Stimulated activated CD4-positive, alpha-beta T cell treated with anti-CD3 and anti-CD28 coated beads, Interleukin-1b, Interleukin-23, amount 100 ng/mL, for 24 hours (primary cell): ENCODE results near the gene LYL1.
A peak's percentile ranks its signal among the peaks of the same experiment; 100 is the strongest.

Experiments
- DNase-seq, 4 experiments: peaks; one replicate each; pipeline ENCODE4 v3.0.0-alpha.2; 2020; ENCODE audit warnings: low read depth in 4 of 4, low spot score in 1 of 4

Gene LYL1

GRCh38 chr19:13109361-13110098 is 6.9 kb upstream of the LYL1 start:
- DNase-seq: no peak

DNA sequence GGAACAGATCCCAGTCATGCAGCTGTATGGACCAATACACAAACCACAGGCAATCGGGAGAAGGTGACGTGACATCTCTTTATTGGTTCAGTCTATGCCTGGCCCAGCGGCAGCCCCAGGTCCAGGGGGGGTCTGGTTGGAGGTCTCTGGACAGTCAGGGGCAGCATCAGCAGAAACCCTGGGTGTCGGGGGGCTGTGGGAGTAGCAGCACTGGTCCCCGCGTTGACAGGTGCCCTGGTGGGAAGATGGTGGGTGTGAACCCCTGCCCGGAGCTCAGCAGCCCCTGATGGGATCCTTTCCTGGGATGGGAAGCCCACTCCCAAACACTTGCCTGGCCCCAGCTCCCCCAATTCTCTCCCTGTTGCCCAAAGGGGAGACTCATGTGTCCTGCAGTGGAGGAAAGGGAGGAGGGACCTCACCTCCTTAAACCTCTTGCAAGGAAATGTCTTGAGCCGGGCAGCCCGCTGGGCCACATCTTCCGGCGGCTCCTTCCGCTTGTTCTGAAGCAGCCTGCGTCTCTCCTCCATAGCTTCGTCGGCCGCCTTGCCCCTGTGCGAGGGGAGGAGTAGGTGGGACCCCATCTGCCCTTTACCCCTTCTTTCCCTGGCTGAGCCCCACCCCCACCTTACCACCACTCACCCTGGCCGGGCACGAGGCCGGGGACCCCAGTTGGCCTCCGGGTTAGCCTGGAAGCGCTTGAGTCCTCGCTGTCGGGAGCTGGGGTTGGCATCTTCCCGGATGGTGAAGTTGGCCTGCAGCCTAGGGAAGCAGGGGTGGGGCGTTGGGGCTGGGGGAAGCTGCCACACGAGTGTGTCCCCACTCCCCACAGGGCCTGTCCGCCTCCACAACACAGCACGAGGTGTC is 2.4 kb upstream of the LYL1 start:
- no peak for DNase-seq

DNA sequence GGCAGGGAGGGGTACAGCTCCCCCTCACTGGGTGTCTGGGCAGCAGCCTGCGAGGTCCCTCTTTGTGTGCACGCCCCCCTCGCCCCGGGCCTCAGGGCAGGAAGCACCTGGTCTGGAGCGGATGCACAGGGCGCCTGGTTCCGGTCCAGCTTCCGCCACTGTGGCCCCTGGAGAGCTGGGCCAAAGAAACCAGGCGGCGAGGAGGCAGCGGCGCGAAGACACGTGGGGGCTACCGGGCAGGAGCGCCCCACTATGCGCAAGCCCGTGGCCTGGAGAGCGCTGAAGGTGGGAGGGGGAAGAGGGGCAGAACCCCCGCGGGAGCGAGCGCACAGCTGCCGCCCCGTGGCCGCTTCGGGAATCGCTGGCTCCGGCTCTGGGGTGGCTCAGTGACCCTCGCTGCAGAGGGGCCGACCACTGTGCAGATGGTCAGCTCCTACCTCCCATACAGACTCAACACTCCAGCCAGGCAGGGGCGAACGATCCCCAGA is 1.7 kb upstream of the LYL1 start:
- peak in 2 of 4 experiments; percentile 50 to 60 for DNase-seq

- DNase-seq: no peak
These were observed 1.1 kb upstream of the LYL1 start for GRCh38 chr19:13103581-13104359.

GRCh38 chr19:13102416-13102665 is 317 bp downstream of the LYL1 start:
- no peak for DNase-seq

GRCh38 chr19:13101590-13102415 is 855 bp downstream of the LYL1 start:
- DNase-seq: no peak

DNA sequence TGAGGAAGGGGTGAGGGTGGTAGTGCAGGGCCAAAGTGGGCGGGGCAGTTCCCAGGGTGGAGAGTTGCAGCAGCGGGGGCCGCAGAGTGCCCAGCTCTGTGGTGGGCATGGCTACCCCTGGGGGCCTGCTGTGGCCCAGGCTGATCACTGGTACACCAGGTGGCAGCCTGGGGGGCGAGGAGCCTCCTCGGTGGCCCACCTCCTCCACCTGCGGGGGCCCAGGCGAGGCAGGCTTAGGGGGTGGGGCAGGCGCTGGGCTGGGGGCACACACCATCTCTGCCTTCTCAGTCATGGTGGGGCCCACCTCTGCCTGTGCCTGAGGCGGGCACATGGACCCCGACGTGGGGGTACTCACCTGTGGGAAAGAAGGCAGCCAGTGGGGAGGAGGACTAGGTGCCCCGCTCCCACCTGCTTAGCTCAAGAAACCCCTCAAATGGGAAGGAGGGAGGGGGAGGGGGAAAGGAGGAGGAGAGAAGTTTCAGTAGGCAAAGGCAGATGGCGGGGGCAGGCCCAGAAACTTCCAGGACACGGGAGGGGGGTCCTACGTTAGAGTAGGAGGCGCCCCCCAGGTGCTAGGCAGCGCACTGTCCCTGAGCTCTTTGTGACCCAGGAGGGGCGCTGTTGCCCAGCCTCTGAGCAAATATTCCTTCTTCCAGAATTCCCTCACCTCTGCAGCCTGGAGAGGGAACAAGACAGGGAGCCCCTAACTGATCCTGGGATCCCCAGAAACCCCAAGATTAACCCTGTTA is 1.6 kb downstream of the LYL1 start:
- no peak for DNase-seq

DNA sequence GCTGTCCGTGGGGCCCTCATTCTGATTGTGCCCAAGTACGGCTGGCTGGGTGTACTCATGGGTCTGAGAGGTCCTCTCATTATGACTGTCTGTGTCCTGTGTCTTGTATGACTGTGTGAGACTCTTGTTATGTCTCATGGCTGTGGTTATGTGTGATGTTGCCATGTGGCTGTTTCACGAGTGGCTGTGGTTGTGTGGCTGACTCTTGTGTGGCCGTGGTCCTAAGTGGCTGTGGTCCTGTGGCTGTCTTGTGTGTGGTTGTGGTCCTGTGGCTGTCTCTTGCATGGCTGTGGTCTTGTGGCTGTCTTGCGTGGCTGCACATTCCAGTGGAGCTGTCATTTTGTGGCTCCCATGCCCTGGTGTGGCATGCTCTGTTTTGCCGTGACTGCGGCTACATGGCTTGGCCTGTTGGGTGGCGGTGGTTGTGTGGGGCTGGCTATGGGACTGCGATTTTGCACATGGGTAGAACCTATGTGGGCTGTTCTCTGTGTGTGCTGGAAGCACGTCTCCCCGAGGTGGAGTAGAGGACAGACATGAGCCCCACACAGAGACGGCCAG is 2.5 kb downstream of the LYL1 start:
- DNase-seq: peak in 1 of 4 experiments; percentile 55

DNA sequence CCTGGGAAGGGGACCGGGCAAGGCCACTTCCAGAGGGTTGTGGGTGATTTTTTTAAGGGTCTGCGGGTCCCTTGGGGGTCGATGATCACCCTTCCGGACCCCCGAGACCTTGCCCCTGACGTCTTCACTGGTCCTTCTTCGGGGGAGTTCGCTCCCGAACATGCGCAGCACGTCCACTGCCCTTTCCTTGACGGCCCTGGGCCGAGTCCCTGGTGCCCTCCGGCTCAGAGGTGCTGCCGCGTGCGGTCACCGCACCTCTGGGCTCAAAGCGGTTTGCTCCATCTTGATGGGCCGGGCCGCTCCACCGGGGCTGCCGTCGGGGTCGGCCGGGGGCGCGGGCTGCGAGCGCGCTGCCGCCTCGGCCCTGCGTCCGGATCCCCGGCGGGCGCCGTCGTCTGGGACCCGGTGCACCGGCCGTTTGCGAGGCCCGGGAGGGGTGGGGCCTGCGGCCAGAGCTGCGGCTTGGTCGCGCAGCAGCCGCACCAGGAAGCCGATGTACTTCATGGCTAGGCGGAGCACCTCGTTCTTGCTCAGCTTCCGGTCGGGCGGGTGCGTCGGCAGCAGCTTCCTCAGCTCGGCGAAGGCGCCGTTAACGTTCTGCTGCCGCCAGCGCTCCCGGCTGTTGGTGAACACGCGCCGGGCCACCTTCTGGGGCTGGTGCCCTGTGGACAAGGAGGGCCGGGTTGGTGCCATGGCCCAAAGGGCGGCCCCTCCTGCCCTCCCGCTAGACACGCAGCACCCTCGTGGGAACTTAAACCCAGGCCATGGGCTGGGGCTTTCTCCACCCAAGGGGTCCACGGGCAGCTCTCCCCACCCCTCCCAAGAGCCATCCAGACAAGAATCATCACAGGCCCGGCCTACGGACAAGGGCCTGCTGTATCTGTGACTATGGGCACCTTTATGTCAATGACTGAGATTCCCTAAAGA is 3.3 kb downstream of the LYL1 start:
- DNase-seq: peak in 2 of 4 experiments; percentile 56 to 66

- no peak for DNase-seq
These were observed 4.2 kb downstream of the LYL1 start for GRCh38 chr19:13098277-13099072.

DNA sequence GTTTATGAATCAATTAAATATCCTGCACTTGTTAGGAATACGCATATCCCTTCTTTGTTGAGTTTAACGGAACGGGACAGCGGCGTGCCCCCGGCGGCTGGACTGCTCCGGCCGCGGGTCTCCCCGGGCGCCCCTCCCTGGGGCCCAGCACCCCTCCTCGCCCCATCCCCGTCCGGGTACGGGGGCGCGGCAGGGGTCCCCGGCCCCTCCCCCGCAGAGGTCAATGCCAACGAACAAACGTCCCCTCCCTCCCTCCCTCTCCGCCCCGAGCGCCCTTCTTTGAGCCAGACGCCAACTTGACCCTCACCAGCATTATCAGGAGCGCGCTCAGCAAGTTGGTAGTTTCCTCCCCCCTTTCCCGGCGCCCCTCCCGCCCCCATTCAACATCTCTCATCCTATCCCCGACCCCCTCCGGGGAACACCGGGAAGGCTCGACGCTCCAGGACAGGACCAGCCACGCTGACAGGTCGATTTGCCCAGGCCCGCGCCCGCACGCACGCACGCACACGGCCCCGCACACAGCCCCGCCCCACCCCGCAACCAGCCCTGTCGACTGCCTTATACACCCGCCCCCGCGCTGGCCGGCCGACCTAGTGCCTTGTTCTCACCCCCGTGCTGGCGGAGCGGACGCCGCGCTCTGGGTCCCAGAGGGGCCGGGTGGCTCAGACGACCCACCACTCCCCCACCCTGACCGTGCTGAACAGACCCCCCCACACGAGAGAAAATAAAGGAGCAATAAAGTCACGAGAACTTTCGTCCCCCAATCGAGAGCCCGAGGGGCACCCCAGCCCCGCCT is 5.0 kb downstream of the LYL1 start:
- no peak for DNase-seq

- no peak for DNase-seq
These were observed 5.6 kb downstream of the LYL1 start for GRCh38 chr19:13097033-13097462.

GRCh38 chr19:13095934-13096927 is 6.4 kb downstream of the LYL1 start:
- DNase-seq: no peak

GRCh38 chr19:13095393-13095784 is 7.3 kb downstream of the LYL1 start:
- no peak for DNase-seq

- no peak for DNase-seq
These were observed 7.8 kb downstream of the LYL1 start for GRCh38 chr19:13094771-13095392.
